Vagina (tissue), 2 donors: ENCODE results near the gene SBDS. TPM values are rescaled to one million over a fixed set of nuclear protein-coding genes. Genes with fewer than 3 reads are reported as not detected.

ENCODE experiments used
- DNase-seq, 2 donors: peaks; one replicate each; pipeline ENCODE4 v3.0.0-alpha.2; 2017; ENCODE audit errors: extremely low spot score in 2 of 2
- H3K27ac ChIP-seq: fragments of 200-600 bp; sonication (generic); one replicate; pipeline ENCODE4 v1.5.1; 2019
- H3K27me3 ChIP-seq: fragments of 200-600 bp; sonication (generic); one replicate; pipeline ENCODE4 v1.5.1; 2019
- H3K36me3 ChIP-seq, 2 donors: fragments of 200-600 bp; sonication (generic); one replicate each; pipeline ENCODE4 v1.5.1; 2017 to 2019
- H3K4me1 ChIP-seq: fragments of 200-600 bp; sonication (generic); one replicate; pipeline ENCODE4 v1.5.1; 2019
- H3K4me3 ChIP-seq, 2 donors: fragments of 200-600 bp; sonication (generic); 1 replicate in 1 of 2; 2 replicates in 1 of 2; pipeline ENCODE4 v1.5.1; 2016 to 2019
- H3K9me3 ChIP-seq: fragments of 200-600 bp; sonication (generic); one replicate; pipeline ENCODE4 v1.5.1; 2019
- POLR2A ChIP-seq, 2 donors: fragments of 450-650 bp; IDR thresholded peaks; one replicate each; pipeline ENCODE4 v1.6.1; 2017; ENCODE audit warnings: antibody characterized with exemption in 2 of 2, mild to moderate bottlenecking in 2 of 2, moderate library complexity in 2 of 2
- POLR2AphosphoS5 ChIP-seq, 2 donors: sonication (generic); formaldehyde crosslinking; IDR thresholded peaks; one replicate each; pipeline ENCODE4 v1.9.0; 2017; ENCODE audit warnings: antibody characterized with exemption in 2 of 2, mild to moderate bottlenecking in 2 of 2, low read depth in 1 of 2; ENCODE audit not compliant: insufficient read depth in 1 of 2
- intact Hi-C: fragments of 100-400 bp; cut with DNase I; formaldehyde crosslinking; loops from one replicate; pipeline ENCODE4 v1.15.1; 2023
- small RNA-seq: library from RNA; depleted of rRNA; stranded (forward); fragments of <200 nt; gene quantifications from one replicate; pipeline ENCODE3, GENCODE V24; 2016
- total RNA-seq: library from RNA; depleted of rRNA; stranded (reverse); fragments of >200 nt; gene quantifications from one replicate; pipeline ENCODE4 v1.2.3, GENCODE V29; 2016
- TF ChIP-seq, protein P1 (sequence below), 3 experiments: fragments of 450-650 bp in 2 of 3; fragments of 200-600 bp in 1 of 3; sonication (generic) in 1 of 3; IDR thresholded peaks; one replicate each; pipeline ENCODE4 v1.5.1; 2017 to 2019; ENCODE audit warnings: antibody characterized with exemption in 3 of 3, mild to moderate bottlenecking in 2 of 3, moderate library complexity in 2 of 3

The SBDS gene
- total RNA-seq, 1 donor from 2014 or later: 79.8 TPM

DNA sequence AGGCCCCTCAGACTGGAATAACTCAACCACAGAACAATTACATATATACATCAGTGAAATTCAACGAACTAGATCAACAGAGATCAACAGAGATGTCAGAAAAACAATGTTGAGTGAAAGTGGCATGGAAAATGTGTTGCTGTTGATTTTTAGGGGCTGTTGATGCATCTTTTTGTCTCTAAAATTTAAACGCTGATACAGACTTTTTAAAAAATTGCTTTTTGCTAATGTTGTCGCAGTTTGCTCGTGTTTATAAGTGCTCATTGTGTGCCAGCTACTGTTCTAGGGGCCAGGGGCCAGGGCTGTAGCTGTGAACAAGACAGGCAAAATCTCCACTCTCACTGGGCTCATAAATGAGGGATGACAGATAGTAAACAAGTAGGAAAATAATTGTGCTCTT is 56.1 kb downstream of the SBDS start:
- TF ChIP-seq POLR2AphosphoS5 (IDR thresholded peaks at IDR 0.05; ENCODE audit: insufficient read depth in 1 of 2, low read depth in 1 of 2) (no peak), POLR2A (IDR thresholded peaks at IDR 0.05) (no peak)
- TF ChIP-seq, protein P1, sequence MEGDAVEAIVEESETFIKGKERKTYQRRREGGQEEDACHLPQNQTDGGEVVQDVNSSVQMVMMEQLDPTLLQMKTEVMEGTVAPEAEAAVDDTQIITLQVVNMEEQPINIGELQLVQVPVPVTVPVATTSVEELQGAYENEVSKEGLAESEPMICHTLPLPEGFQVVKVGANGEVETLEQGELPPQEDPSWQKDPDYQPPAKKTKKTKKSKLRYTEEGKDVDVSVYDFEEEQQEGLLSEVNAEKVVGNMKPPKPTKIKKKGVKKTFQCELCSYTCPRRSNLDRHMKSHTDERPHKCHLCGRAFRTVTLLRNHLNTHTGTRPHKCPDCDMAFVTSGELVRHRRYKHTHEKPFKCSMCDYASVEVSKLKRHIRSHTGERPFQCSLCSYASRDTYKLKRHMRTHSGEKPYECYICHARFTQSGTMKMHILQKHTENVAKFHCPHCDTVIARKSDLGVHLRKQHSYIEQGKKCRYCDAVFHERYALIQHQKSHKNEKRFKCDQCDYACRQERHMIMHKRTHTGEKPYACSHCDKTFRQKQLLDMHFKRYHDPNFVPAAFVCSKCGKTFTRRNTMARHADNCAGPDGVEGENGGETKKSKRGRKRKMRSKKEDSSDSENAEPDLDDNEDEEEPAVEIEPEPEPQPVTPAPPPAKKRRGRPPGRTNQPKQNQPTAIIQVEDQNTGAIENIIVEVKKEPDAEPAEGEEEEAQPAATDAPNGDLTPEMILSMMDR (IDR thresholded peaks at IDR 0.05): no peak
- no peaks in the 10 kb centered on the region for H3K4me1 ChIP-seq
- intact Hi-C loops: no loop called here
- H3K36me3 ChIP-seq: peaks cover 0 to 22% of the 10 kb centered on the region in 2 donors
- DNase-seq: no peak
- H3K9me3 ChIP-seq: no peaks in the 10 kb centered on the region
- no peak overlapping the region for H3K27ac ChIP-seq
- no peak overlapping the region for H3K4me3 ChIP-seq
- H3K27me3 ChIP-seq: no peaks in the 10 kb centered on the region

DNA sequence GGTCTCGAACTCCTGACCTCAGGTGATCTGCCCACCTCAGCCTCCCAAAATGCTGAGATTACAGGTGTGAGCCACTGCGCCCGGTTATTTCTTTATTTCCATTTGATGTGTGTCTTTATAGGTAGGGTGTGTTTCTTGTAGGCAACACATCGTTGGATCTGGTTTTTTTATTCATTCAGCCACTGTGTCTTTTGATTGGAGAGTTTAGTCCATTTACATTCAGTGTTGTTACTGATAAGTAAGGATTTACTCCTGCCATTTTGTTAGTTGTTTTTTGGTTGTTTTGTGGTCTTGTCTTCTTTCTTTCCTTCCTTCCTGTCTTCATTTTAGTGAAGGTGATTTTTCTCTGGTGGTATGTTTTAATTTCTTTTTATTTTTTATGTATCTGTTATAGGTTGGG is 57.4 kb downstream of the SBDS start:
- intact Hi-C loops: no loop called here
- Histone ChIP-seq H3K36me3 (peaks cover 0 to 15% of the 10 kb centered on the region in 2 donors), H3K9me3 (no peaks in the 10 kb centered on the region), H3K27ac (no peak overlapping the region), H3K27me3 (no peaks in the 10 kb centered on the region), H3K4me1 (peaks cover 7% of the 10 kb centered on the region), H3K4me3 (no peak overlapping the region)
- no peak for DNase-seq
- TF ChIP-seq POLR2AphosphoS5 (IDR thresholded peaks at IDR 0.05; ENCODE audit: insufficient read depth in 1 of 2, low read depth in 1 of 2) (no peak), POLR2A (IDR thresholded peaks at IDR 0.05) (no peak)

Small RNA genes within 50 kb of the gene (small RNA-seq; reads per million reads assigned to genes)
- gene RN7SL43P: not detected

Other genes with a start within 250 kb of the SBDS start
- gene TMEM248, start 74.4 kb downstream of the SBDS start, total RNA-seq: 59.7 TPM
- 40.8 TPM for gene TYW1, start 1.2 kb upstream of the SBDS start, total RNA-seq